Vagina (tissue), 2 donors: ENCODE results near the gene POU6F2. TPM values are rescaled to one million over a fixed set of nuclear protein-coding genes. Genes with fewer than 3 reads are reported as not detected.

ENCODE experiments used
- DNase-seq, 2 donors: peaks; one replicate each; pipeline ENCODE4 v3.0.0-alpha.2; 2017; ENCODE audit errors: extremely low spot score in 2 of 2
- H3K27ac ChIP-seq: fragments of 200-600 bp; sonication (generic); one replicate; pipeline ENCODE4 v1.5.1; 2019
- H3K27me3 ChIP-seq: fragments of 200-600 bp; sonication (generic); one replicate; pipeline ENCODE4 v1.5.1; 2019
- H3K36me3 ChIP-seq, 2 donors: fragments of 200-600 bp; sonication (generic); one replicate each; pipeline ENCODE4 v1.5.1; 2017 to 2019
- H3K4me1 ChIP-seq: fragments of 200-600 bp; sonication (generic); one replicate; pipeline ENCODE4 v1.5.1; 2019
- H3K4me3 ChIP-seq, 2 donors: fragments of 200-600 bp; sonication (generic); 1 replicate in 1 of 2; 2 replicates in 1 of 2; pipeline ENCODE4 v1.5.1; 2016 to 2019
- H3K9me3 ChIP-seq: fragments of 200-600 bp; sonication (generic); one replicate; pipeline ENCODE4 v1.5.1; 2019
- CTCF ChIP-seq, 3 experiments: fragments of 450-650 bp in 2 of 3; fragments of 200-600 bp in 1 of 3; sonication (generic) in 1 of 3; IDR thresholded peaks; one replicate each; pipeline ENCODE4 v1.5.1; 2017 to 2019; ENCODE audit warnings: antibody characterized with exemption in 3 of 3, mild to moderate bottlenecking in 2 of 3, moderate library complexity in 2 of 3
- POLR2A ChIP-seq, 2 donors: fragments of 450-650 bp; IDR thresholded peaks; one replicate each; pipeline ENCODE4 v1.6.1; 2017; ENCODE audit warnings: antibody characterized with exemption in 2 of 2, mild to moderate bottlenecking in 2 of 2, moderate library complexity in 2 of 2
- POLR2AphosphoS5 ChIP-seq, 2 donors: sonication (generic); formaldehyde crosslinking; IDR thresholded peaks; one replicate each; pipeline ENCODE4 v1.9.0; 2017; ENCODE audit warnings: antibody characterized with exemption in 2 of 2, mild to moderate bottlenecking in 2 of 2, low read depth in 1 of 2; ENCODE audit not compliant: insufficient read depth in 1 of 2
- intact Hi-C: fragments of 100-400 bp; cut with DNase I; formaldehyde crosslinking; loops from one replicate; pipeline ENCODE4 v1.15.1; 2023
- total RNA-seq: library from RNA; depleted of rRNA; stranded (reverse); fragments of >200 nt; gene quantifications from one replicate; pipeline ENCODE4 v1.2.3, GENCODE V29; 2016

POU6F2 gene
- total RNA-seq, 1 donor from 2014 or later = not detected

- Histone ChIP-seq H3K9me3 (no peaks in the 10 kb centered on the region), H3K36me3 (no peaks in the 10 kb centered on the region), H3K4me3 (no peak overlapping the region), H3K27ac (no peak overlapping the region), H3K27me3 (no peaks in the 10 kb centered on the region), H3K4me1 (no peaks in the 10 kb centered on the region)
- intact Hi-C loops = no loop called here
- DNase-seq = no peak
- TF ChIP-seq POLR2A (IDR thresholded peaks at IDR 0.05) = no peak
- no peak for TF ChIP-seq CTCF (IDR thresholded peaks at IDR 0.05)
- TF ChIP-seq POLR2AphosphoS5 (IDR thresholded peaks at IDR 0.05; ENCODE audit: insufficient read depth in 1 of 2, low read depth in 1 of 2) = no peak
Measured at GRCh38 chr7:39105720-39106119, 128.0 kb downstream of the POU6F2 start.

GRCh38 chr7:39125846-39126245 is 148.1 kb downstream of the POU6F2 start:
- no peak for TF ChIP-seq CTCF (IDR thresholded peaks at IDR 0.05)
- no peak for TF ChIP-seq POLR2AphosphoS5 (IDR thresholded peaks at IDR 0.05; ENCODE audit: insufficient read depth in 1 of 2, low read depth in 1 of 2)
- no peak for TF ChIP-seq POLR2A (IDR thresholded peaks at IDR 0.05)
- Histone ChIP-seq H3K27me3 (no peaks in the 10 kb centered on the region), H3K9me3 (no peaks in the 10 kb centered on the region), H3K27ac (no peak overlapping the region), H3K36me3 (no peaks in the 10 kb centered on the region), H3K4me1 (no peaks in the 10 kb centered on the region), H3K4me3 (no peak overlapping the region)
- DNase-seq = no peak
- intact Hi-C loops = no loop called here

DNA sequence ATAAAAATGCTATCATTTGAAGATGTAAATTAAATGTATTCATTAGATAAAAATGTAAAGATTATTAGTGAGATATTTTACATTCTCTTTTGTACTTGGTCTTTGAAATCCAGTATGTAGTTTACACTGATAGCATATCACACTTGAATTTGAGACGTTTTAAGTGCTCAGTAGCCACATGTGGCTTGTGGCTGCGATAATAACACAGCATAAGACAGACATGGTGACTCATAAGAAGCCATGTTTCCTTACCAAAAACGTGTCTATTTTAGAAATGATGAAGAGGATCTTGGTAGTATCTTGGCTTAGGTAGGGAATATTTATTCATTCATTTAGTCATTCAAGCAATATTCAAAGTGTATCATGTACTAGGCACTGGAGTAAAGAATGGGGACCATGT is 149.3 kb downstream of the POU6F2 start:
- H3K4me1 ChIP-seq = no peaks in the 10 kb centered on the region
- no peak overlapping the region for H3K27ac ChIP-seq
- intact Hi-C loops = no loop called here
- no peaks in the 10 kb centered on the region for H3K27me3 ChIP-seq
- DNase-seq = no peak
- no peaks in the 10 kb centered on the region for H3K36me3 ChIP-seq
- no peaks in the 10 kb centered on the region for H3K9me3 ChIP-seq
- TF ChIP-seq POLR2AphosphoS5 (IDR thresholded peaks at IDR 0.05; ENCODE audit: insufficient read depth in 1 of 2, low read depth in 1 of 2) = no peak
- TF ChIP-seq POLR2A (IDR thresholded peaks at IDR 0.05) = no peak
- no peak for TF ChIP-seq CTCF (IDR thresholded peaks at IDR 0.05)
- no peak overlapping the region for H3K4me3 ChIP-seq

DNA sequence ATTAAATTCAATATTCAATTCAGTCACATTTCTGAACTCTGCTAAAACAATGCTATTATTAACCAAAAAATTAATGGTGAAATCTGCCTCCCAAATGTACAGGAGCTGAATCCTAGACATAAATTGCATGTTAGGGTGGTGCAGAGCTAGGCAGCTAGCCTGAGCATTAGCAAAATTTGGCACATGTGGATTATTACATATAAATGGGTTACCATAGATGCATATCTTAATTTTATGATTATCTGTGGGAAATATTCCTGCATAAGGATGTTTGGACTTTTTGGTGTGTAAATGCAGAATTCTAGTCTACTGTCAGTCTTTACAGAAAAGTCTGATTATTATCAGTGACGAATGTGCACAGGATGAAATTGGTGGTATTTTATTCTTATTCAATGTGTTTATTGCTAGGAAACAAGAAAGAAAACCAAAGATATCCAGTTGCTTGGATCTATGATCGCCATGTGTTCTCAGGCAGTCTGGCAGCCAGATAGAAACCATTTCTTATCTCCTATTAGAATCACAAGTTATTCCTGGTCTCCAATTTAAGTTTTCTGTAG is 150.7 kb downstream of the POU6F2 start:
- DNase-seq = no peak
- intact Hi-C loops = no loop called here
- TF ChIP-seq POLR2A (IDR thresholded peaks at IDR 0.05) = no peak
- no peak for TF ChIP-seq POLR2AphosphoS5 (IDR thresholded peaks at IDR 0.05; ENCODE audit: insufficient read depth in 1 of 2, low read depth in 1 of 2)
- no peak for TF ChIP-seq CTCF (IDR thresholded peaks at IDR 0.05)

GRCh38 chr7:39130274-39130673 is 152.6 kb downstream of the POU6F2 start:
- no peaks in the 10 kb centered on the region for H3K4me1 ChIP-seq
- no peaks in the 10 kb centered on the region for H3K27me3 ChIP-seq
- H3K4me3 ChIP-seq = no peak overlapping the region
- intact Hi-C loops = no loop called here
- H3K9me3 ChIP-seq = no peaks in the 10 kb centered on the region
- no peaks in the 10 kb centered on the region for H3K36me3 ChIP-seq
- DNase-seq = no peak
- H3K27ac ChIP-seq = no peak overlapping the region
- no peak for TF ChIP-seq CTCF (IDR thresholded peaks at IDR 0.05)
- TF ChIP-seq POLR2A (IDR thresholded peaks at IDR 0.05) = no peak
- no peak for TF ChIP-seq POLR2AphosphoS5 (IDR thresholded peaks at IDR 0.05; ENCODE audit: insufficient read depth in 1 of 2, low read depth in 1 of 2)

More for the DNA sequence above, 150.7 kb downstream of the POU6F2 start:
- no peak overlapping the region for H3K4me3 ChIP-seq
- no peak overlapping the region for H3K27ac ChIP-seq
- no peaks in the 10 kb centered on the region for H3K9me3 ChIP-seq
- H3K36me3 ChIP-seq = no peaks in the 10 kb centered on the region
- no peaks in the 10 kb centered on the region for H3K27me3 ChIP-seq
- H3K4me1 ChIP-seq = no peaks in the 10 kb centered on the region
